DMS53 treated with DMSO at 0.1 percent for 48 hours (cell line): ENCODE measurements around the gene SLC12A1.
A peak's percentile ranks its signal among the peaks of the same experiment; 100 is the strongest.

Source experiments
- DNase-seq: peaks from one replicate; lab custom pipeline; 2025; ENCODE audit not compliant: unreplicated experiment; lab: John Stamatoyannopoulos, UW

The SLC12A1 gene

GRCh38 chr15:48205981-48206380 lies at the start of gene SLC12A1:
TSS of gene SLC12A1 (plus strand) at chr15:48206302. CDS start at chr15:48207720, 1,418 bp downstream.
- no peak for DNase-seq

GRCh38 chr15:48168616-48169015 lies 37.5 kb upstream of the SLC12A1 start:
- no peak for DNase-seq

- DNase-seq = no peak
Observed at GRCh38 chr15:48170981-48171380, 35.1 kb upstream of the SLC12A1 start.

- no peak for DNase-seq
Observed at GRCh38 chr15:48175126-48175525, 31.0 kb upstream of the SLC12A1 start.

- no peak for DNase-seq
Observed at GRCh38 chr15:48176112-48176511, 30.0 kb upstream of the SLC12A1 start.

GRCh38 chr15:48176957-48177356 lies 29.1 kb upstream of the SLC12A1 start:
- DNase-seq = no peak

- peak; percentile 38 for DNase-seq
Observed at GRCh38 chr15:48177383-48177765, 28.7 kb upstream of the SLC12A1 start.

GRCh38 chr15:48177766-48178647 lies 28.1 kb upstream of the SLC12A1 start, which contains the start of gene MYEF2:
TSS of gene MYEF2 (minus strand) at chr15:48178295. CDS start at chr15:48178237, 58 bp downstream.
- DNase-seq = peak; percentile 43

GRCh38 chr15:48178648-48178931 lies 27.5 kb upstream of the SLC12A1 start:
- DNase-seq = no peak

GRCh38 chr15:48182749-48183148 lies 23.4 kb upstream of the SLC12A1 start:
- DNase-seq = no peak

GRCh38 chr15:48185529-48185928 lies 20.6 kb upstream of the SLC12A1 start:
- DNase-seq = no peak

GRCh38 chr15:48186271-48186670 lies 19.8 kb upstream of the SLC12A1 start:
- no peak for DNase-seq

- DNase-seq = peak; percentile 17
Observed at GRCh38 chr15:48190932-48191573, 15.0 kb upstream of the SLC12A1 start.

- peak; percentile 27 for DNase-seq
Observed at GRCh38 chr15:48191574-48192225, 14.4 kb upstream of the SLC12A1 start, which contains the start of gene CTXN2. TSS of gene CTXN2 (plus strand) at chr15:48191665. CDS start at chr15:48201301, 9,636 bp downstream.

- DNase-seq = no peak
Observed at GRCh38 chr15:48202068-48202467, 4.0 kb upstream of the SLC12A1 start.

GRCh38 chr15:48221261-48221660 lies 15.2 kb downstream of the SLC12A1 start:
- no peak for DNase-seq

GRCh38 chr15:48221885-48222284 lies 15.8 kb downstream of the SLC12A1 start:
- no peak for DNase-seq

GRCh38 chr15:48222627-48223026 lies 16.5 kb downstream of the SLC12A1 start:
- DNase-seq = no peak

GRCh38 chr15:48225771-48226170 lies 19.7 kb downstream of the SLC12A1 start:
- no peak for DNase-seq

GRCh38 chr15:48230498-48230897 lies 24.4 kb downstream of the SLC12A1 start:
- DNase-seq = no peak

- DNase-seq = no peak
Observed at GRCh38 chr15:48233246-48233645, 27.1 kb downstream of the SLC12A1 start.

GRCh38 chr15:48239334-48239733 lies 33.2 kb downstream of the SLC12A1 start:
- no peak for DNase-seq
